Stomach (tissue), 9 donors: ENCODE results near the gene CHST1. TPM values are rescaled to one million over a fixed set of nuclear protein-coding genes. Genes with fewer than 3 reads are reported as not detected.

ENCODE experiments used
- DNase-seq, 2 donors: peaks; one replicate each; pipeline versions ENCODE4 v3.0.0 to v3.0.0-alpha.2; 2013 to 2019
- H3K27ac ChIP-seq, 5 donors: fragments of 200-600 bp in 4 of 5; sonication (generic) in 4 of 5; one replicate each; pipeline ENCODE4 v1.5.1; 2013 to 2019; ENCODE audit warnings: mild to moderate bottlenecking in 1 of 5, moderate library complexity in 1 of 5
- H3K27me3 ChIP-seq, 3 donors: fragments of 200-600 bp; sonication (generic); one replicate each; pipeline ENCODE4 v1.5.1; 2017 to 2019; ENCODE audit warnings: mixed run types in 1 of 3
- H3K36me3 ChIP-seq, 4 donors: fragments of 200-600 bp; sonication (generic); 1 replicate in 3 of 4; 2 replicates in 1 of 4; pipeline ENCODE4 v1.5.1; 2016 to 2019
- H3K4me1 ChIP-seq, 4 donors: fragments of 200-600 bp; sonication (generic); one replicate each; pipeline ENCODE4 v1.5.1; 2016 to 2019
- H3K4me3 ChIP-seq, 4 donors: fragments of 200-600 bp; sonication (generic) in 3 of 4; one replicate each; pipeline ENCODE4 v1.5.1; 2016 to 2019; ENCODE audit warnings: mild to moderate bottlenecking in 1 of 4
- H3K9me3 ChIP-seq, 4 donors: fragments of 200-600 bp; sonication (generic); one replicate each; pipeline ENCODE4 v1.5.1; 2016 to 2019
- CTCF ChIP-seq, 7 experiments: fragments of 450-650 bp in 4 of 7; fragments of 200-600 bp in 3 of 7; sonication (generic) in 3 of 7; IDR thresholded peaks; one replicate each; pipeline ENCODE4 v1.5.1; 2016 to 2019; ENCODE audit warnings: antibody characterized with exemption in 7 of 7, control low read depth in 2 of 7, mild to moderate bottlenecking in 1 of 7
- EP300 ChIP-seq: sonication (generic); formaldehyde crosslinking; IDR thresholded peaks from one replicate; pipeline ENCODE4 v1.6.1; 2017; ENCODE audit warnings: antibody characterized with exemption
- POLR2A ChIP-seq, 4 donors: fragments of 450-650 bp; IDR thresholded peaks; one replicate each; pipeline ENCODE4 v1.6.1; 2016; ENCODE audit warnings: antibody characterized with exemption in 4 of 4, control low read depth in 2 of 4, mild to moderate bottlenecking in 1 of 4, moderate library complexity in 1 of 4
- POLR2AphosphoS5 ChIP-seq, 3 donors: sonication (generic); formaldehyde crosslinking; IDR thresholded peaks; one replicate each; pipeline ENCODE4 v1.6.1; 2016; ENCODE audit warnings: antibody characterized with exemption in 3 of 3
- WGBS, 5 donors: extraction: QIAGEN DNeasy Blood & Tissue Kit in 3 of 5; methylation state at CpG; one replicate each; pipeline versions ENCODE4 v1.1.5 to v1.1.7; 2013 to 2018; 5-methylcytosine and 5-hydroxymethylcytosine counted together
- intact Hi-C: fragments of 100-400 bp; cut with DNase I; formaldehyde crosslinking; loops from one replicate; pipeline ENCODE4 v1.15.1; 2023; ENCODE audit warnings: low total_unique reads
- polyA plus RNA-seq, 3 donors: library from polyadenylated mRNA; stranded (reverse); fragments of 200-250 nt; gene quantifications; one replicate each; pipeline ENCODE4 v1.2.3, GENCODE V29; 2013
- total RNA-seq, 5 donors: library from RNA; depleted of rRNA; stranded (reverse); fragments of >200 nt; gene quantifications; one replicate each; pipeline versions ENCODE4 v1.1.0 to v1.2.3, GENCODE V29; 2014 to 2016
- donor health status: healthy with polysubstance abuse.
- donor health status: Bipolar disorder and iron deficiency.
- donor health status: healthy.

CHST1 gene
- total and polyA plus RNA-seq, 8 donors, result 0.37 to 4.9 (median 1.7) TPM; not detected in 2

GRCh38 chr11:45704133-45704532 lies 38.7 kb upstream of the CHST1 start:
- H3K27me3 ChIP-seq, result peaks cover 0 to 38% (median 21%) of the 10 kb centered on the region in 3 donors
- 58 to 71% (median 66%) methylated on average over 4 of the region's 4 CpGs for WGBS, 5 donors
- intact Hi-C loops, result no loop called here
- no peaks in the 10 kb centered on the region for H3K36me3 ChIP-seq
- no peaks in the 10 kb centered on the region for H3K9me3 ChIP-seq
- no peaks in the 10 kb centered on the region for H3K4me1 ChIP-seq
- no peak overlapping the region for H3K27ac ChIP-seq
- DNase-seq, result no peak
- H3K4me3 ChIP-seq, result no peak overlapping the region
- TF ChIP-seq CTCF (IDR thresholded peaks at IDR 0.05) (no peak), POLR2AphosphoS5 (IDR thresholded peaks at IDR 0.05) (no peak), POLR2A (IDR thresholded peaks at IDR 0.05) (no peak), EP300 (no peak)

- no peak for TF ChIP-seq CTCF (IDR thresholded peaks at IDR 0.05)
- no peak for TF ChIP-seq POLR2AphosphoS5 (IDR thresholded peaks at IDR 0.05)
- TF ChIP-seq POLR2A (IDR thresholded peaks at IDR 0.05), result no peak
- no peak for TF ChIP-seq EP300
- H3K36me3 ChIP-seq, result no peaks in the 10 kb centered on the region
- no peaks in the 10 kb centered on the region for H3K9me3 ChIP-seq
- no peak overlapping the region for H3K27ac ChIP-seq
- no peak overlapping the region for H3K4me3 ChIP-seq
- WGBS, 5 donors, result 58 to 69% (median 64%) methylated on average over 4 of the region's 4 CpGs
- intact Hi-C loops, result no loop called here
- H3K4me1 ChIP-seq, result no peaks in the 10 kb centered on the region
- peaks cover 0 to 29% (median 8%) of the 10 kb centered on the region in 3 donors for H3K27me3 ChIP-seq
- no peak for DNase-seq
Observed at GRCh38 chr11:45702511-45702910, 37.1 kb upstream of the CHST1 start.

- no peaks in the 10 kb centered on the region for H3K4me1 ChIP-seq
- H3K27me3 ChIP-seq, result peaks cover 0 to 18% (median 8%) of the 10 kb centered on the region in 3 donors
- intact Hi-C loops, result no loop called here
- 74 to 91% (median 84%) methylated on average over 8 of the region's 8 CpGs for WGBS, 5 donors
- H3K27ac ChIP-seq, result no peak overlapping the region
- H3K36me3 ChIP-seq, result no peaks in the 10 kb centered on the region
- DNase-seq, result no peak
- H3K9me3 ChIP-seq, result no peaks in the 10 kb centered on the region
- TF ChIP-seq CTCF (IDR thresholded peaks at IDR 0.05), result no peak
- TF ChIP-seq POLR2A (IDR thresholded peaks at IDR 0.05), result no peak
- TF ChIP-seq POLR2AphosphoS5 (IDR thresholded peaks at IDR 0.05), result no peak
- no peak for TF ChIP-seq EP300
- H3K4me3 ChIP-seq, result no peak overlapping the region
Observed at GRCh38 chr11:45698777-45699497, 33.5 kb upstream of the CHST1 start.

- Histone ChIP-seq H3K9me3 (no peaks in the 10 kb centered on the region), H3K36me3 (no peaks in the 10 kb centered on the region), H3K27ac (no peak overlapping the region), H3K4me3 (no peak overlapping the region), H3K27me3 (peaks cover 0 to 8% (median 0%) of the 10 kb centered on the region in 3 donors), H3K4me1 (no peaks in the 10 kb centered on the region)
- intact Hi-C loops, result no loop called here
- 70 to 91% (median 80%) methylated on average over 9 to 10 of the region's 10 CpGs for WGBS, 5 donors
- DNase-seq, result no peak
- TF ChIP-seq POLR2A (IDR thresholded peaks at IDR 0.05) (no peak), CTCF (IDR thresholded peaks at IDR 0.05) (no peak)
Observed at GRCh38 chr11:45692808-45693453, 27.5 kb upstream of the CHST1 start.
